ENCODE data around the gene ZNF333.

GRCh38 chr19:14699641-14700040 is 9.8 kb downstream of the ZNF333 start:
- TF ChIP-seq CTCF (IDR thresholded peaks at IDR 0.05) (no peak), POLR2A (IDR thresholded peaks at IDR 0.05) (no peak)

All from ovary (tissue), 3 donors.